Sigmoid colon (tissue), 7 donors: ENCODE results near the gene NDUFS2. TPM values are rescaled to one million over a fixed set of nuclear protein-coding genes. Genes with fewer than 3 reads are reported as not detected.

Experiments used
- DNase-seq: peaks from one replicate; pipeline ENCODE4 v3.0.0-alpha.2; 2019
- H3K27ac ChIP-seq, 4 donors: fragments of 200-600 bp; sonication (generic); one replicate each; pipeline ENCODE4 v1.5.1; 2016 to 2019; ENCODE audit warnings: mild to moderate bottlenecking in 1 of 4
- H3K27me3 ChIP-seq, 3 donors: fragments of 200-600 bp; sonication (generic); one replicate each; pipeline ENCODE4 v1.5.1; 2019; ENCODE audit warnings: mild to moderate bottlenecking in 1 of 3
- H3K36me3 ChIP-seq, 4 donors: fragments of 200-600 bp; sonication (generic); one replicate each; pipeline ENCODE4 v1.5.1; 2016 to 2019
- H3K4me1 ChIP-seq, 4 donors: fragments of 200-600 bp; sonication (generic); one replicate each; pipeline ENCODE4 v1.5.1; 2017 to 2019
- H3K4me3 ChIP-seq, 4 donors: fragments of 200-600 bp; sonication (generic); one replicate each; pipeline ENCODE4 v1.5.1; 2017 to 2019; ENCODE audit warnings: mild to moderate bottlenecking in 2 of 4, moderate library complexity in 1 of 4
- H3K9me3 ChIP-seq, 4 donors: fragments of 200-600 bp in 3 of 4; sonication (generic) in 3 of 4; one replicate each; pipeline versions ENCODE4 v1.5.1 to v1.6.1; 2013 to 2019
- CTCF ChIP-seq, 4 experiments: fragments of 450-650 bp in 3 of 4; fragments of 200-600 bp in 1 of 4; IDR thresholded peaks; one replicate each; pipeline ENCODE4 v1.5.1; 2016 to 2019; ENCODE audit warnings: antibody characterized with exemption in 4 of 4, mild to moderate bottlenecking in 3 of 4, moderate library complexity in 2 of 4
- EP300 ChIP-seq, 4 donors: sonication (generic); formaldehyde crosslinking; IDR thresholded peaks; one replicate each; pipeline ENCODE4 v1.6.1; 2017; ENCODE audit warnings: antibody characterized with exemption in 4 of 4
- POLR2A ChIP-seq, 2 donors: fragments of 450-650 bp; IDR thresholded peaks; one replicate each; pipeline ENCODE4 v1.6.1; 2016; ENCODE audit warnings: antibody characterized with exemption in 2 of 2, mild to moderate bottlenecking in 2 of 2, moderate library complexity in 2 of 2
- POLR2AphosphoS5 ChIP-seq, 4 donors: sonication (generic); formaldehyde crosslinking; IDR thresholded peaks; one replicate each; pipeline ENCODE4 v1.6.1; 2017; ENCODE audit warnings: antibody characterized with exemption in 4 of 4
- WGBS, 2 donors: extraction: QIAGEN DNeasy Blood & Tissue Kit; methylation state at CpG; one replicate each; pipeline ENCODE4 v1.1.7; 2013; 5-methylcytosine and 5-hydroxymethylcytosine counted together
- intact Hi-C: fragments of 100-400 bp; cut with DNase I; formaldehyde crosslinking; loops from one replicate; pipeline ENCODE4 v1.15.1; 2023
- polyA plus RNA-seq, 3 donors: library from polyadenylated mRNA; stranded (reverse); fragments of 200-250 nt; gene quantifications; one replicate each; pipeline ENCODE4 v1.2.3, GENCODE V29; 2013
- total RNA-seq, 4 donors: library from RNA; depleted of rRNA; stranded (reverse); fragments of >200 nt; gene quantifications; one replicate each; pipeline ENCODE4 v1.1.0, GENCODE V29; 2016
- donor health status: healthy with polysubstance abuse.
- donor health status: Bipolar disorder and iron deficiency.
- donor health status: healthy.

NDUFS2 gene
- total and polyA plus RNA-seq, 7 donors, result 79.6 to 194 (median 113) TPM

GRCh38 chr1:161193561-161194235 is 8.5 kb upstream of the NDUFS2 start:
- H3K36me3 ChIP-seq, result peaks cover 0 to 15% (median 0%) of the 10 kb centered on the region in 4 donors
- H3K9me3 ChIP-seq, result no peaks in the 10 kb centered on the region
- H3K4me1 ChIP-seq, result peaks cover 0 to 47% (median 30%) of the 10 kb centered on the region in 4 donors
- peak overlapping the region in 1 of 4 donors; percentile 1 for H3K27ac ChIP-seq
- 84 to 85% methylated on average over 21 of the region's 21 CpGs for WGBS, 2 donors
- H3K4me3 ChIP-seq, result no peak overlapping the region
- intact Hi-C loops, result no loop called here
- TF ChIP-seq EP300 (IDR thresholded peaks at IDR 0.05), result no peak
- H3K27me3 ChIP-seq, result no peaks in the 10 kb centered on the region
- no peak for DNase-seq

GRCh38 chr1:161195171-161195570 is 7.0 kb upstream of the NDUFS2 start:
- no peak for DNase-seq

GRCh38 chr1:161196111-161196510 is 6.1 kb upstream of the NDUFS2 start:
- WGBS, 2 donors, result 94 to 95% methylated on average over 7 of the region's 7 CpGs
- TF ChIP-seq CTCF (IDR thresholded peaks at IDR 0.05) (no peak), EP300 (IDR thresholded peaks at IDR 0.05) (no peak), POLR2AphosphoS5 (IDR thresholded peaks at IDR 0.05) (no peak), POLR2A (IDR thresholded peaks at IDR 0.05) (no peak)
- H3K9me3 ChIP-seq, result no peaks in the 10 kb centered on the region
- peak overlapping the region in 2 of 4 donors; percentile 96 to 97 for H3K27ac ChIP-seq
- intact Hi-C loops, result no loop called here
- H3K27me3 ChIP-seq, result no peaks in the 10 kb centered on the region
- peaks cover 0 to 69% (median 52%) of the 10 kb centered on the region in 4 donors for H3K4me1 ChIP-seq
- DNase-seq, result no peak
- H3K4me3 ChIP-seq, result peak overlapping the region in 2 of 4 donors; percentile 39 to 44
- peaks cover 0 to 13% (median 0%) of the 10 kb centered on the region in 4 donors for H3K36me3 ChIP-seq

More at GRCh38 chr1:161195171-161195570, 7.0 kb upstream of the NDUFS2 start:
- Histone ChIP-seq H3K27me3 (no peaks in the 10 kb centered on the region), H3K27ac (peak overlapping the region in 1 of 4 donors; percentile 11), H3K36me3 (peaks cover 0 to 15% (median 0%) of the 10 kb centered on the region in 4 donors), H3K9me3 (no peaks in the 10 kb centered on the region), H3K4me3 (peak overlapping the region in 1 of 4 donors; percentile 44), H3K4me1 (peaks cover 0 to 60% (median 42%) of the 10 kb centered on the region in 4 donors)
- WGBS, 2 donors, result 68 to 83% methylated on average over 4 of the region's 4 CpGs
- TF ChIP-seq CTCF (IDR thresholded peaks at IDR 0.05), result no peak
- no peak for TF ChIP-seq POLR2A (IDR thresholded peaks at IDR 0.05)
- TF ChIP-seq POLR2AphosphoS5 (IDR thresholded peaks at IDR 0.05), result no peak
- no peak for TF ChIP-seq EP300 (IDR thresholded peaks at IDR 0.05)
- intact Hi-C loops, result no loop called here

GRCh38 chr1:161196521-161197451 is 5.4 kb upstream of the NDUFS2 start:
- no peaks in the 10 kb centered on the region for H3K9me3 ChIP-seq
- DNase-seq, result peak; percentile 87
- H3K4me1 ChIP-seq, result peaks cover 0 to 76% (median 58%) of the 10 kb centered on the region in 4 donors
- TF ChIP-seq CTCF (IDR thresholded peaks at IDR 0.05) (no peak), POLR2AphosphoS5 (IDR thresholded peaks at IDR 0.05) (peak in 3 of 4 donors; percentile 15 to 38 (median 25))
- peak overlapping the region in 3 of 4 donors; percentile 25 to 44 (median 39) for H3K4me3 ChIP-seq
- no peaks in the 10 kb centered on the region for H3K27me3 ChIP-seq
- WGBS, 2 donors, result 83% methylated on average over 27 of the region's 27 CpGs
- H3K27ac ChIP-seq, result peak overlapping the region; percentile 94 to 97 (median 96)
- peaks cover 0 to 6% (median 0%) of the 10 kb centered on the region in 4 donors for H3K36me3 ChIP-seq
- intact Hi-C loops, result no loop called here
